GM13976 (cell line): ENCODE measurements around the gene SIGLEC6.

Experiments
- DNase-seq: peaks from one replicate; pipeline ENCODE4 v3.0.0; 2012; ENCODE audit warnings: low spot score
- in situ Hi-C: fragments of 300-500 bp; cut with MboI; formaldehyde crosslinking; loops from one replicate; pipeline ENCODE4 v1.12.0; 2022; ENCODE audit warnings: low sequenced_read_pairs, mixed read lengths, inconsistent platforms; ENCODE audit not compliant: unreplicated experiment
- TF ChIP-seq, protein P1 (sequence below): IDR thresholded peaks from 2 replicates; pipeline ENCODE4 v1.5.1; 2012; ENCODE audit warnings: borderline replicate concordance, mild to moderate bottlenecking; ENCODE audit not compliant: insufficient read depth; ENCODE audit errors: extremely low read depth, missing control alignments, control extremely low read depth

Gene SIGLEC6

DNA sequence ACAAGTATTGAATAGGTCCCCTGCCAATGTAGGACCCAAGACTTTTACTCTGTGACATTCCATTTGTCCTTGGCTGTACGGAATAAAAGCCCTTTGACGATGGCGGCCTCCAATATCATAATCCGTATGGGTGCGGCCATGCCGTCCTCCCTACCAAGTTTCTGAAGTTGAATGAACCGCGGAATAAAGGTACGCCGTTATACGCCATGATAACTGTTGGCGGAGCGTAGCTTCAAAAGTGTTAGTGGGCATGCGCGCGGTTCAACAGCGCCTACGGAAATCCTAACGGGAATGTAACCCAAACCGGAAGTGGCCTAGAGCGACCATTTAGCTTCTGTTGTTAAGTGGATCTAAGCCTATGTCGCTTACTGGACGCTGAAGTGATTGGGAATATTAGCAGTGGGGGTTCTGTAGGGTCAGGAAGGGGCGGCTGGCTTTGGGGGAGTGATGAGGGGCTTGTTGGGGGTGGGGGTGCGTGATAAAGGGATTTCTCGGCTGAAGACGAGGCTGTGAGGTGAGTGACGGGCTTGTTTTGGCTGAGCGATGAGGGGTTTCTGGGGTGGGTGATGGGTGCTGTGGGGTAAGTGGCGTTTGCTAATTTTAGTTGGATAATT lies 39.6 kb upstream of the SIGLEC6 start, which contains the start of gene ZNF175:
TSS of gene ZNF175 (plus strand) at position 322 of the 614 bp plus-strand sequence. CDS start 2,047 bp downstream, outside the sequence.
- DNase-seq: peak; percentile 77
- in situ Hi-C loops: no loop called here
- TF ChIP-seq, protein P1, sequence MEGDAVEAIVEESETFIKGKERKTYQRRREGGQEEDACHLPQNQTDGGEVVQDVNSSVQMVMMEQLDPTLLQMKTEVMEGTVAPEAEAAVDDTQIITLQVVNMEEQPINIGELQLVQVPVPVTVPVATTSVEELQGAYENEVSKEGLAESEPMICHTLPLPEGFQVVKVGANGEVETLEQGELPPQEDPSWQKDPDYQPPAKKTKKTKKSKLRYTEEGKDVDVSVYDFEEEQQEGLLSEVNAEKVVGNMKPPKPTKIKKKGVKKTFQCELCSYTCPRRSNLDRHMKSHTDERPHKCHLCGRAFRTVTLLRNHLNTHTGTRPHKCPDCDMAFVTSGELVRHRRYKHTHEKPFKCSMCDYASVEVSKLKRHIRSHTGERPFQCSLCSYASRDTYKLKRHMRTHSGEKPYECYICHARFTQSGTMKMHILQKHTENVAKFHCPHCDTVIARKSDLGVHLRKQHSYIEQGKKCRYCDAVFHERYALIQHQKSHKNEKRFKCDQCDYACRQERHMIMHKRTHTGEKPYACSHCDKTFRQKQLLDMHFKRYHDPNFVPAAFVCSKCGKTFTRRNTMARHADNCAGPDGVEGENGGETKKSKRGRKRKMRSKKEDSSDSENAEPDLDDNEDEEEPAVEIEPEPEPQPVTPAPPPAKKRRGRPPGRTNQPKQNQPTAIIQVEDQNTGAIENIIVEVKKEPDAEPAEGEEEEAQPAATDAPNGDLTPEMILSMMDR: no peak

DNA sequence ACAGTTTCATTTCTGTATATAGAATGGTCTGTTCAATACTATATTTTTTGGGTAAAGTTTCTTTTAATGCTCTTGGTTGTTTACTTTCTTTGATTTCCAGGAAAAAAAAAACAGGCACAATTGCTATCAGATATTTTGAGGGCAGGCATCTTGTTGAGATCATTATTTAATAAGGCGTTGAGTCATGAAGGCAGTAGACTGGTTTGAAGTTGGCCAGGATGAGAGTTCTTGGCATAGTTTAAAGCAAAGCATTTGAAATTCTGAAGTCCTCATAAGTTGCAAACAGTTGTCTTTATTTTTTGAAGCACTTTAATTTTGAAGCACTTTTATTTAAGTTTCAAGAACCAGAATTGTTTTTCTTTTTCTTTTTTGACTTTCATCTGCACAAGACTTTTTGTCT lies 37.0 kb upstream of the SIGLEC6 start:
- in situ Hi-C loops: no loop called here
- TF ChIP-seq, protein P1: no peak
- no peak for DNase-seq

DNA sequence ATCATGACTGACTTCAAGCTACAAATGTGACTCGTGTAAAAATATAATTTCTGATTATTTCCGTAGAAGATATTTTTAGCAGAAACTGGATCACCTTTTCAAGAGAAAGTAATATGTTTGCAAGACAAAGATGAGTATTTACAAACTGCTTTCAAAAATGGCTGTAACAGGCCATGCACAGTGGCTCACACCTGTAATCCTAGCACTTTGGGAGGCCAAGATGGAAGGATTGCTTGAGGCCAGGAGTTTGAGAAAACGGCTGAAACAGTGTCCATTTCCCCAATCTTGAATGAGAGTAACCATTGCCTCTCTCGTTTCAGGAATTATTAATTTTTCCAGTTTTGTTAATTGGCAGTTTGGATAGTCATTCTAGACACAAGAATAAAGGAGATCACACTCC lies 36.1 kb upstream of the SIGLEC6 start:
- no peak for DNase-seq
- TF ChIP-seq, protein P1: no peak
- in situ Hi-C loops: no loop called here

DNA sequence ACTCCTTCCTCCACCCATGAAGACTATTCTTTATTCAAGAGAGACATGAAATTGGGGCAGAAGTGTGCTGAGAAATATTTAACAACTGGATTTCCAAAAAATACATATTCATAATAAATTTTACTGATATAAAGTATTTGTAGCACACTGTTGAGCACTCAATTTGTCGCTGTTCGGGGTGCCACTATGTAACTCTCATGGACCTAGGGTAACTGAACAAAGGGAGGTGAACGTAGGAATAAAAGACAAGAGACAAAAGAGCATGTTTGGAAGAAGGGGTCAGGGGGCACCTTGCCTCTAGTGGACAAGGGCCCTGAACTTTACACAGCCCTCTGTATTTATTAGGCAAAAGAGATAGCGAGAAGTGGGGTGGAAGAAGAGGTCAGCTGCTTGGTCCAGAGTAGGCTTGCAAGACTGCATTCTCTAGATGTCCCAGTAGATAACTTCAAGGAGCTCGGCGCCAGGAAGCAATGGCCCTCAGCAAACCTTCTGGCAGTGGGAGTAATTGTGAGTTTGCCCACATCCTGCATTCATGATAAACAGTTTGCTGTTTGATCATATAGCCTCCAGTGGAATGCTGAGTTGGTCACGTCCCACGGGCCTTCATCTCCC lies 35.1 kb upstream of the SIGLEC6 start:
- no peak for DNase-seq
- TF ChIP-seq, protein P1: no peak
- in situ Hi-C loops: no loop called here

DNA sequence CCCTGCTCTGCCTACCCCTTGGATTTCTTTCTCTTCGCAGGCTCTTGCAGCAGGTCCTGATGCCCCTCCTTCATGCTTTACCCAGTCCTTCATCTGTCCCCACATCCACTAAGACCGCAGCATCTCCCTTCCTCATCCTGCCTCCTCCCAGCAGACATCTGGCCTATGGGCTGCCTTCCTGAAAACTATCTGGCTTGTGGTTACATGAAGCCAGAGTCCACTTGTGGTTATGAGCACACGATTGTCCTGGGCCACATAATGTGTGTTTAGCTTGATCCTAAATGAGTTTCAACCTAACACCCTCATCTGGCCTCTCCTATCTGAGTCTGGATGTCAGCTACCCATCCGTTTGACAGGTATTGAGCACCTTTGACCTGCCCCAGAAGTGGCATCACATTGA lies 34.1 kb upstream of the SIGLEC6 start:
- TF ChIP-seq, protein P1: no peak
- in situ Hi-C loops: no loop called here
- no peak for DNase-seq

DNA sequence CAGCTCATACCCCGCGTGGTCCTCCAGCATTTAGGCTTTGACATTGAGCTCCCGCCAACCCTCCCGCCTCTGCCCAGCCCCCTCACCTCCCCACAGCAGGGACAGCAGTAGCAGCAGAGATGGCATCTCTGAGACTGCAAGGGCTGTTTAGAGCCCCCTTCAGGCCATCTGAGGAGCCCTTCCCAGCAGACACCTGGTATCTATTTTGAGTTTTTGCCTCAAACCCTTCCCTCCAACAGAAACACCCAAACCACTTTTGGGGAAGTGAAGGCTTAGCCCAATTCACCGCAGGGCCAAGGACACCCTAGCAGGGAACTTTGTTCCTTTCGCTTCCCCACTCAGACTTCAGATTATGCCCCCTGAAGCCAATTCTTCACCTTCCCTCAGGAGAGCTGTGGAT lies 33.3 kb upstream of the SIGLEC6 start:
- in situ Hi-C loops: no loop called here
- peak; percentile 48 for DNase-seq
- TF ChIP-seq, protein P1: peak; percentile 26
